ENCODE data around the gene CRTC1. TPM values are rescaled to one million over a fixed set of nuclear protein-coding genes. Genes with fewer than 3 reads are reported as not detected.

Gene CRTC1
- total RNA-seq, 2 experiments from 2014 or later, result 5.3 to 9.7 TPM

- intact Hi-C loops (cut with DNase I, micrococcal nuclease), result loop anchor here in 1 of 2 experiments (5.0 to 10.0 kb wide), 2 partner anchors 195 to 352 kb away; partner anchors contain the start of gene ISYNA1
- CTCF ChIA-PET, result no interaction called here
Observed at GRCh38 chr19:18789422-18789869, 106.0 kb downstream of the CRTC1 start.

GRCh38 chr19:18789883-18790565, 106.5 kb downstream of the CRTC1 start:
- Mint-ChIP-seq H3K4me1 (peaks cover 31% of the 10 kb centered on the region), H3K27me3 (peaks cover 71% of the 10 kb centered on the region), H3K9me3 (ENCODE audit: low read depth) (no peaks in the 10 kb centered on the region), H3K36me3 (ENCODE audit: low read depth) (no peaks in the 10 kb centered on the region), H3K27ac (no peak overlapping the region), H3K4me3 (peak overlapping the region; percentile 6)
- peak; percentile 28 for ATAC-seq
- POLR2A ChIA-PET, result no interaction called here
- CTCF ChIA-PET, result no interaction called here
- intact Hi-C loops (cut with DNase I, micrococcal nuclease), result loop anchor here (1.0 to 10.0 kb wide), 5 partner anchors 52 to 353 kb away; partner anchors contain the start of gene ISYNA1 (in 1 of the 2)
- DNase-seq, result peak; percentile 60

More at GRCh38 chr19:18789422-18789869, 106.0 kb downstream of the CRTC1 start:
- Mint-ChIP-seq H3K4me3 (peak overlapping the region; percentile 50), H3K36me3 (ENCODE audit: low read depth) (no peaks in the 10 kb centered on the region), H3K4me1 (peaks cover 31% of the 10 kb centered on the region), H3K27ac (no peak overlapping the region), H3K9me3 (ENCODE audit: low read depth) (no peaks in the 10 kb centered on the region), H3K27me3 (peaks cover 70% of the 10 kb centered on the region)
- DNase-seq, result no peak
- POLR2A ChIA-PET, result no interaction called here
- ATAC-seq, result no peak

DNA sequence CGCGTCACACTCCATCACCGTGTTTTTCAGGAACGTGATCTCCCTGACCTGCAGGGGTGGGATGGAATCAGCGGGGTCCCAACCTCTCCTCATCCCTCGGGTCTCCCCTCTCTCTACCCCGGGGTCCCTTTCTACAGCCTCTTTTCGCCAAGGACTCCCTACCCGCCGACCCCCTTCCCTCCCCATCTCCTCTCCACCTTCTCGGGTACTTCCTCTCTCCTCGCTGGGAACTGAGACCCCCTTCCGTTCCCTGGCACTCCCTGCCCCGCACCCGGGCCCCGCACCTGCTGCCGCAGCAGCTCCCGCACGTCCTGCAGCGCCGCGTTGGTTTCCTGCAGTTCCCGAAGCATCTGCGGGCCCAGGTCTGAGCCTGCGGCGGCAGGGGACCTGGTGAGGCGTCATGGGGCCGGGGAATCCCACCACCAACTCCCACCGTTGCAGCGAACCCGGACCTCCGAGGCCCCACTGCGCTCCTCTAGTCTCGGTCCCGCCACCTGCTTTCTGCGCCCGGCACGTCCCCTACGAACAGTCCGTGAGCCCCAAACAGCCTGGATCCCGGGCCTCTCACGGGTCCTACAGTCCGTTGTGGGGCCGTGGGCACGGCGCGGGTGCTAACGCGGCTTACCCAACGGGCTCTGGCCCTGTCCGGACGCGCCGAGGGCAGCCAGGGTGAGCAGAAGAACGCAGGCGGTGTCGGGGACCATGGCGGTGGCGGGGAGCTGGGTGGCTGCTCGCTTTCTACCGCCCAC, 107.3 kb downstream of the CRTC1 start, which contains the start of gene COMP:
Gene COMP, minus strand, starts transcription at position 740 of the 749 bp plus-strand sequence. Its CDS starts 36 bp downstream, at position 704.
- ATAC-seq, result no peak
- POLR2A ChIA-PET, result no interaction called here
- no peak within 1 kb of the TSS for H3K27ac Mint-ChIP-seq
- DNase-seq, result no peak
- peaks cover 69% of the 10 kb centered on the region for H3K27me3 Mint-ChIP-seq
- intact Hi-C loops (cut with DNase I, micrococcal nuclease), result loop anchor here (1.0 to 5.0 kb wide), 3 partner anchors 52 to 193 kb away; no protein-coding TSS in a partner anchor
- H3K36me3 Mint-ChIP-seq (ENCODE audit: low read depth), result no peaks in the 10 kb centered on the region
- H3K4me3 Mint-ChIP-seq, result peak within 1 kb of the TSS; percentile 6
- H3K9me3 Mint-ChIP-seq (ENCODE audit: low read depth), result no peaks in the 10 kb centered on the region
- CTCF ChIA-PET, result no interaction called here
- peaks cover 28% of the 10 kb centered on the region for H3K4me1 Mint-ChIP-seq

- Mint-ChIP-seq H3K9me3 (ENCODE audit: low read depth) (no peaks in the 10 kb centered on the region), H3K36me3 (ENCODE audit: low read depth) (no peaks in the 10 kb centered on the region), H3K4me3 (no peak overlapping the region), H3K4me1 (peaks cover 24% of the 10 kb centered on the region), H3K27ac (no peak overlapping the region), H3K27me3 (peaks cover 66% of the 10 kb centered on the region)
- CTCF ChIA-PET, result no interaction called here
- intact Hi-C loops (cut with DNase I, micrococcal nuclease), result loop anchor here in 1 of 2 experiments (5.0 kb wide), 2 partner anchors 51 to 194 kb away; no protein-coding TSS in a partner anchor
- no peak for ATAC-seq
- no peak for DNase-seq
- POLR2A ChIA-PET, result interaction anchor here (0.6 kb wide), 1 partner anchor 172 kb away, joined by 3 read pairs; no protein-coding TSS in a partner anchor
Observed at GRCh38 chr19:18791315-18791678, 107.8 kb downstream of the CRTC1 start.

- intact Hi-C loops (cut with DNase I, micrococcal nuclease), result loop anchor here in 1 of 2 experiments (5.0 kb wide), 2 partner anchors 50 to 195 kb away; no protein-coding TSS in a partner anchor
- H3K36me3 Mint-ChIP-seq (ENCODE audit: low read depth), result no peaks in the 10 kb centered on the region
- no peak overlapping the region for H3K4me3 Mint-ChIP-seq
- no peak overlapping the region for H3K27ac Mint-ChIP-seq
- POLR2A ChIA-PET, result no interaction called here
- no peak for ATAC-seq
- peaks cover 58% of the 10 kb centered on the region for H3K27me3 Mint-ChIP-seq
- H3K9me3 Mint-ChIP-seq (ENCODE audit: low read depth), result no peaks in the 10 kb centered on the region
- H3K4me1 Mint-ChIP-seq, result peaks cover 16% of the 10 kb centered on the region
- CTCF ChIA-PET, result no interaction called here
- no peak for DNase-seq
Observed at GRCh38 chr19:18792661-18793060, 109.2 kb downstream of the CRTC1 start.

- intact Hi-C loops (cut with DNase I, micrococcal nuclease), result loop anchor here in 1 of 2 experiments (5.0 kb wide), 2 partner anchors 49 to 196 kb away; no protein-coding TSS in a partner anchor
- peaks cover 16% of the 10 kb centered on the region for H3K4me1 Mint-ChIP-seq
- no peak overlapping the region for H3K4me3 Mint-ChIP-seq
- DNase-seq (no peak), ATAC-seq (no peak)
- POLR2A ChIA-PET, result no interaction called here
- H3K9me3 Mint-ChIP-seq (ENCODE audit: low read depth), result no peaks in the 10 kb centered on the region
- H3K27ac Mint-ChIP-seq, result no peak overlapping the region
- H3K36me3 Mint-ChIP-seq (ENCODE audit: low read depth), result no peaks in the 10 kb centered on the region
- H3K27me3 Mint-ChIP-seq, result peaks cover 54% of the 10 kb centered on the region
- CTCF ChIA-PET, result interaction anchor here (0.5 kb wide), 1 partner anchor 73 kb away, joined by 4 read pairs; no protein-coding TSS in a partner anchor
Observed at GRCh38 chr19:18793144-18794028, 109.9 kb downstream of the CRTC1 start.

- Mint-ChIP-seq H3K9me3 (ENCODE audit: low read depth) (no peaks in the 10 kb centered on the region), H3K4me1 (peaks cover 13% of the 10 kb centered on the region), H3K36me3 (ENCODE audit: low read depth) (no peaks in the 10 kb centered on the region), H3K4me3 (no peak overlapping the region), H3K27me3 (peaks cover 50% of the 10 kb centered on the region), H3K27ac (no peak overlapping the region)
- POLR2A ChIA-PET, result no interaction called here
- ATAC-seq (no peak), DNase-seq (no peak)
- CTCF ChIA-PET, result no interaction called here
- intact Hi-C loops (cut with DNase I, micrococcal nuclease), result loop anchor here in 1 of 2 experiments (5.0 kb wide), 2 partner anchors 48 to 197 kb away; no protein-coding TSS in a partner anchor
Observed at GRCh38 chr19:18794029-18794313, 110.5 kb downstream of the CRTC1 start.

GRCh38 chr19:18794692-18795091, 111.2 kb downstream of the CRTC1 start:
- POLR2A ChIA-PET, result no interaction called here
- intact Hi-C loops (cut with DNase I, micrococcal nuclease), result loop anchor here in 1 of 2 experiments (5.0 kb wide), 2 partner anchors 48 to 197 kb away; no protein-coding TSS in a partner anchor
- Mint-ChIP-seq H3K27ac (no peak overlapping the region), H3K4me1 (peaks cover 7% of the 10 kb centered on the region), H3K4me3 (no peak overlapping the region), H3K27me3 (peaks cover 44% of the 10 kb centered on the region), H3K36me3 (ENCODE audit: low read depth) (no peaks in the 10 kb centered on the region), H3K9me3 (ENCODE audit: low read depth) (no peaks in the 10 kb centered on the region)
- DNase-seq (no peak), ATAC-seq (no peak)
- CTCF ChIA-PET, result no interaction called here

DNA sequence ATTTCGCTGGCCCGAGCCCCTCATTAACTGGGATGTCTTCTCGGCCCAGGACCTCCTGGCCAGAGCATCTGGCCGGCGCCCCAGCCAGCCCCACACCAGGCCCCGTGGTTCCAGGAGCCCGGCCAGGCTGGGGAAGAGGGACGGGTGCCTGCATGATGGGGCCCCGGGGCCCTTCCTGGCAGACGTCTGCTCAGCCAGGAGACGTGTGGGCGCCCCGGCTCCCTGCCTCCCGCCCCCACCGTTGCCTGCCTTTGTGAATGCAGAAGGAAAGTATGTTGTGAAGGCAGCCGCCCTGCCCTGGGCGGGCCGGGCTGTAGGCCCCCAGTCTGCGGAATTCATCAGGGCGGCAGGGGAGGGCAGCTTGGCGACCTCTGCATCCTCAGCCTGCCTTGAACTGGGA, 112.1 kb downstream of the CRTC1 start:
- CTCF ChIA-PET, result interaction anchor here (0.6 kb wide), 1 partner anchor 274 kb away, joined by 3 read pairs; no protein-coding TSS in a partner anchor
- intact Hi-C loops (cut with DNase I, micrococcal nuclease), result no loop called here
- no peak overlapping the region for H3K27ac Mint-ChIP-seq
- peaks cover 2% of the 10 kb centered on the region for H3K4me1 Mint-ChIP-seq
- ATAC-seq, result peak; percentile 42
- POLR2A ChIA-PET, result no interaction called here
- DNase-seq, result no peak
- H3K9me3 Mint-ChIP-seq (ENCODE audit: low read depth), result no peaks in the 10 kb centered on the region
- H3K4me3 Mint-ChIP-seq, result no peak overlapping the region
- H3K27me3 Mint-ChIP-seq, result peaks cover 38% of the 10 kb centered on the region
- H3K36me3 Mint-ChIP-seq (ENCODE audit: low read depth), result no peaks in the 10 kb centered on the region

DNA sequence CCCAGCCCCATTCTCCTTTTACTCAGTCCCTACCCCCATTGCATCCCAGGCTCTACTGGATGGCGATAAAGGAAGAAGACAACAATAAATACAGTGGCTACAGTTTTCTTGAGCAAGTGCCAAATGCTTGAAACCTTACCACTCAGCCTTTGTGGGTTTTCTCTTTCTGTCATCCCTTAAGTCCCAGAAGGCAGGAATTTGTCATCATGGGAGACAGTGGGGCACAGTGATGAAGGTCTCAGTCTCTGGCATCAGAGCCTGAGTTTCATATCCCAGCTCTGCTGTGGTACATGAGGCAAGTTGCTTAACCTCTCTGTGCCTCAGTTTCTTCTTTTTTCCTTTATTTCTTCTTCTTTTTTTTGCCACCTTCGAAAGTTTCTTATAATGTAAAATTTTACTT, 112.8 kb downstream of the CRTC1 start:
- CTCF ChIA-PET, result no interaction called here
- POLR2A ChIA-PET, result no interaction called here
- Mint-ChIP-seq H3K4me1 (peaks cover 2% of the 10 kb centered on the region), H3K27ac (no peak overlapping the region), H3K9me3 (ENCODE audit: low read depth) (no peaks in the 10 kb centered on the region), H3K36me3 (ENCODE audit: low read depth) (no peaks in the 10 kb centered on the region), H3K27me3 (peaks cover 35% of the 10 kb centered on the region), H3K4me3 (no peak overlapping the region)
- DNase-seq, result no peak
- peak; percentile 77 for ATAC-seq
- intact Hi-C loops (cut with DNase I, micrococcal nuclease), result no loop called here
